HFFc6 (cell line): ENCODE measurements around the gene SNX30. TPM values are rescaled to one million over a fixed set of nuclear protein-coding genes. Genes with fewer than 3 reads are reported as not detected.

ENCODE experiments used
- DNase-seq: peaks from one replicate; pipeline ENCODE4 v3.0.0-alpha.2; 2018
- H3K27ac Mint-ChIP-seq: 2 replicates; pipeline ENCODE4 v1.8.0; 2020; ENCODE audit warnings: mild to moderate bottlenecking, mixed read lengths
- H3K27me3 Mint-ChIP-seq: 2 replicates; pipeline ENCODE4 v1.8.0; 2021; ENCODE audit warnings: mild to moderate bottlenecking, moderate library complexity, mixed read lengths; ENCODE audit not compliant: insufficient read depth
- H3K36me3 Mint-ChIP-seq: 2 replicates; pipeline ENCODE4 v1.8.0; 2021; ENCODE audit warnings: low read depth, mixed read lengths
- H3K4me1 Mint-ChIP-seq: 2 replicates; pipeline ENCODE4 v1.8.0; 2020; ENCODE audit warnings: low read depth, mixed read lengths
- H3K4me3 Mint-ChIP-seq: 2 replicates; pipeline ENCODE4 v1.8.0; 2020; ENCODE audit warnings: mild to moderate bottlenecking, moderate library complexity, mixed read lengths
- H3K9me3 Mint-ChIP-seq: 2 replicates; pipeline ENCODE4 v1.8.0; 2020; ENCODE audit warnings: mild to moderate bottlenecking, mixed read lengths
- total RNA-seq, 6 experiments: library from RNA; stranded (reverse); fragmentation: NEBNext Ultra II Directional; extraction: Animal tissue kit (Norgen Biotek cat#: 25700); gene quantifications; 2 replicates in 1 of 6; 3 replicates in 5 of 6; pipeline ENCODE4 v1.2.3, GENCODE V29; 2021
- TF ChIP-seq, protein P1 (sequence below): fragments of 200-600 bp; sonication (generic); IDR thresholded peaks from 2 replicates; pipeline ENCODE4 v1.5.0; 2021; ENCODE audit warnings: antibody characterized with exemption, mild to moderate bottlenecking

Gene SNX30
- total RNA-seq, 6 experiments from 2014 or later, result 11.1 to 14.9 (median 13.9) TPM

GRCh38 chr9:112726428-112726827 lies 24.1 kb upstream of the SNX30 start:
- Mint-ChIP-seq H3K4me1 (no peaks in the 10 kb centered on the region), H3K9me3 (no peaks in the 10 kb centered on the region), H3K4me3 (no peak overlapping the region), H3K36me3 (no peaks in the 10 kb centered on the region), H3K27ac (no peak overlapping the region), H3K27me3 (no peaks in the 10 kb centered on the region; the same call in 1 of the 2 replicates)
- no peak for DNase-seq
- TF ChIP-seq, protein P1, sequence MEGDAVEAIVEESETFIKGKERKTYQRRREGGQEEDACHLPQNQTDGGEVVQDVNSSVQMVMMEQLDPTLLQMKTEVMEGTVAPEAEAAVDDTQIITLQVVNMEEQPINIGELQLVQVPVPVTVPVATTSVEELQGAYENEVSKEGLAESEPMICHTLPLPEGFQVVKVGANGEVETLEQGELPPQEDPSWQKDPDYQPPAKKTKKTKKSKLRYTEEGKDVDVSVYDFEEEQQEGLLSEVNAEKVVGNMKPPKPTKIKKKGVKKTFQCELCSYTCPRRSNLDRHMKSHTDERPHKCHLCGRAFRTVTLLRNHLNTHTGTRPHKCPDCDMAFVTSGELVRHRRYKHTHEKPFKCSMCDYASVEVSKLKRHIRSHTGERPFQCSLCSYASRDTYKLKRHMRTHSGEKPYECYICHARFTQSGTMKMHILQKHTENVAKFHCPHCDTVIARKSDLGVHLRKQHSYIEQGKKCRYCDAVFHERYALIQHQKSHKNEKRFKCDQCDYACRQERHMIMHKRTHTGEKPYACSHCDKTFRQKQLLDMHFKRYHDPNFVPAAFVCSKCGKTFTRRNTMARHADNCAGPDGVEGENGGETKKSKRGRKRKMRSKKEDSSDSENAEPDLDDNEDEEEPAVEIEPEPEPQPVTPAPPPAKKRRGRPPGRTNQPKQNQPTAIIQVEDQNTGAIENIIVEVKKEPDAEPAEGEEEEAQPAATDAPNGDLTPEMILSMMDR, result no peak

DNA sequence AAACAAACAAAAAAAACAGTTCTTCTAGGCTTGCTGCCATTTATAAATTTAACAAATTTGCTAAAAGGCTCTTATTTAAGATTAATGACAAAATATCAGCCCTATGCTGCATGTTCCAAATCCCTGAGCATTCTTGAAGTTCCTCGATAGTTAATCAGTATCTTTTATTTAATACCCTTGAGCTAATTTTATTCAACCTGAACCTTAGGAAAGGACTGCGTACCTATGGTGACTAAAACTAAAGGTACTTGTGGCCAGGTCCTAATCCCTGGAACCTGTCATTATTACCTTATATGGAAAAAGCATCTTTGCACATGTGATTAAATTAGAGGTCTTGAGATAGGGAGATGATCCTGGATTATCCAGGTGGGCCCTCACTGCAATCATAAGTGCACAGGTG lies 22.2 kb upstream of the SNX30 start:
- H3K9me3 Mint-ChIP-seq, result no peaks in the 10 kb centered on the region

GRCh38 chr9:112731971-112732370 lies 18.6 kb upstream of the SNX30 start:
- Mint-ChIP-seq H3K9me3 (no peaks in the 10 kb centered on the region), H3K27me3 (peaks cover 5% of the 10 kb centered on the region), H3K36me3 (no peaks in the 10 kb centered on the region), H3K27ac (no peak overlapping the region), H3K4me3 (no peak overlapping the region), H3K4me1 (peaks cover under 1% of the 10 kb centered on the region)
- DNase-seq, result no peak
- TF ChIP-seq, protein P1, result no peak

More for the DNA sequence above, 22.2 kb upstream of the SNX30 start:
- TF ChIP-seq, protein P1, result no peak
- Mint-ChIP-seq H3K4me1 (no peaks in the 10 kb centered on the region), H3K27me3 (peaks cover 5% of the 10 kb centered on the region), H3K4me3 (no peak overlapping the region), H3K27ac (no peak overlapping the region), H3K36me3 (no peaks in the 10 kb centered on the region)
- DNase-seq, result no peak

DNA sequence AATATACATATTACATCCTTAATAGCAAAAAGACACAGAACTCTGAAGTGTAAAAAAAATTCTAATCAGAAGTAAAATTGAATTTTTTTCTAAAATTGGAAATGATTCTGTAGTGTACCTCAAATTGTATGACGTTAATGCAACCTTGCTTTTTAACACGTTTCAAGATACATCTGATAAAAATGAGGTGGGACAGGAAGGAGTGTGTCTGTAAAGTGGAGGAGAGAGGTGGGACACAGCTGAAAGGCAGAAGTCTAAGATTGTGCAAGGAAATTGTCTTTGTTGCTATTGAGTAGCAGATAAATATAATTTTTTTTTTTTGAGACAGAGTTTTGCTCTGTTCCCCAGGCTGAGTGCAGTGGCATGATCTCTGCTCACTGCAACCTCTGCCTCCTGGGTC lies 15.7 kb upstream of the SNX30 start:
- TF ChIP-seq, protein P1, result no peak
- Mint-ChIP-seq H3K4me3 (no peak overlapping the region), H3K27me3 (peaks cover 5% of the 10 kb centered on the region), H3K36me3 (no peaks in the 10 kb centered on the region), H3K27ac (no peak overlapping the region), H3K9me3 (no peaks in the 10 kb centered on the region), H3K4me1 (peaks cover 16% of the 10 kb centered on the region)
- DNase-seq, result no peak

DNA sequence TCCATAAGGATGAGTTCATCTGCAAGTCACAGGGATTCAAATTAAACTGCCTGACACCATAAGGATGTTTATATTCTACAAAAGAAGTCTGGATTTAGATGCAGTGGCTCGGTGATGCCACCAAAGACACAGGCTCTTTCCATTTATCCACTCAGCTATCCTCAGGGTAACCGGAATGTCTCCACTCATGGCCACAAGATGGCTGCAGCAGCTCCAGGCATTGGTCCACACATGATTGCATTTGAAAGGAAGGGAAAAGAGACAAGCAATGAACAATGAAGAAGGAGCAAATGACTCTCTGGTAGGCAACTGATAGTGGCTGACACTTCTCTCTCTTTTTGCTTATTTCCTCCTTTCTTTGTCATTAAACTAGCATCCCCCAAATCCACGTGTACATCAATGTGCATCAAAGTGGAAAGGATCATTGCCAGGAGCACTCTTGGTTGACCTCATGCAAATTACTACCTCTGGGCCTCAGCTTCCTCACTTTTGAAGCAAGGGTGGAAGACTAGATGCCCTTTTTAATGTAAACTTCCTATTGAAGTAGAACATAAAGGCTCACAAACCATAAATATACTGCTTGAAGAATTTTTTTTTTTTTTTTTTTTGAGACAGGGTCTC lies 7.2 kb upstream of the SNX30 start:
- no peak overlapping the region for H3K4me3 Mint-ChIP-seq
- H3K4me1 Mint-ChIP-seq, result peaks cover 2% of the 10 kb centered on the region; the same call in 1 of the 2 replicates
- DNase-seq, result peak; percentile 24
- TF ChIP-seq, protein P1, result peak; percentile 58
- no peaks in the 10 kb centered on the region for H3K36me3 Mint-ChIP-seq
- H3K27me3 Mint-ChIP-seq, result peaks cover 6% of the 10 kb centered on the region; the same call in 1 of the 2 replicates
- peaks cover 4% of the 10 kb centered on the region; the same call in 1 of the 2 replicates for H3K9me3 Mint-ChIP-seq
- H3K27ac Mint-ChIP-seq, result no peak overlapping the region
